PC-9 (cell line): ENCODE measurements around the gene C1QTNF9. TPM values are rescaled to one million over a fixed set of nuclear protein-coding genes. Genes with fewer than 3 reads are reported as not detected.

Experiments used
- BruUV-seq: library from RNA; stranded (reverse); fragments of 400-500 nt; replicated peaks from 2 replicates; lab custom pipeline; 2021; lab: Mats Ljungman, UMichigan
- CTCF ChIA-PET: fragments of 300-600 bp; sonication (Branson Sonifier 250); formaldehyde crosslinking; loops from one replicate; lab custom pipeline; 2022; ENCODE audit warnings: antibody characterized with exemption; lab: Charles Lee
- POLR2A ChIA-PET: fragments of 300-600 bp; sonication (Branson Sonifier 250); formaldehyde crosslinking; loops from one replicate; lab custom pipeline; 2022; ENCODE audit warnings: antibody characterized with exemption; ENCODE audit not compliant: unreplicated experiment; lab: Charles Lee
- DNase-seq, 2 experiments: peaks; one replicate each; pipeline versions ENCODE4 v3.0.0 to v3.0.0-alpha.2; 2015 to 2022; ENCODE audit warnings: mixed read lengths in 1 of 2
- H2AFZ ChIP-seq: fragments of 200-600 bp; sonication (generic); 2 replicates; pipeline ENCODE4 v1.8.1; 2017; ENCODE audit warnings: antibody characterized with exemption
- H3F3A ChIP-seq: fragments of 200-600 bp; sonication (generic); 2 replicates; pipeline ENCODE4 v1.8.1; 2017; ENCODE audit warnings: antibody characterized with exemption, mild to moderate bottlenecking, low read depth; ENCODE audit not compliant: insufficient read depth
- H3K27ac ChIP-seq: fragments of 200-600 bp; sonication (generic); 2 replicates; pipeline ENCODE4 v1.6.1; 2016; ENCODE audit warnings: mixed run types
- H3K27me3 ChIP-seq: fragments of 200-600 bp; sonication (generic); 2 replicates; pipeline ENCODE4 v1.6.1; 2016; ENCODE audit warnings: low read depth, mixed run types; ENCODE audit not compliant: insufficient read depth
- H3K36me3 ChIP-seq: fragments of 200-600 bp; sonication (generic); 2 replicates; pipeline ENCODE4 v1.6.1; 2016; ENCODE audit warnings: low read depth, mixed run types
- H3K4me1 ChIP-seq: fragments of 200-600 bp; sonication (generic); replicated peaks from 2 replicates; pipeline ENCODE4 v1.6.1; 2016; ENCODE audit warnings: mixed run types; ENCODE audit not compliant: insufficient read depth
- H3K4me2 ChIP-seq: fragments of 200-600 bp; sonication (generic); 2 replicates; pipeline ENCODE4 v1.6.1; 2017; ENCODE audit warnings: mixed run types
- H3K4me3 ChIP-seq: fragments of 200-600 bp; sonication (generic); 2 replicates; pipeline ENCODE4 v1.6.1; 2016; ENCODE audit warnings: mixed run types
- H3K79me2 ChIP-seq: fragments of 200-600 bp; sonication (generic); 2 replicates; pipeline ENCODE4 v1.6.1; 2017; ENCODE audit warnings: low read depth, mixed run types
- H3K9me2 ChIP-seq: fragments of 200-600 bp; sonication (generic); 2 replicates; pipeline ENCODE4 v1.8.1; 2017; ENCODE audit warnings: mild to moderate bottlenecking; ENCODE audit not compliant: insufficient read depth
- H3K9me3 ChIP-seq: fragments of 200-600 bp; sonication (generic); 2 replicates; pipeline ENCODE4 v1.8.1; 2016; ENCODE audit warnings: low read depth; ENCODE audit not compliant: insufficient read depth
- H4K20me1 ChIP-seq: fragments of 200-600 bp; sonication (generic); 2 replicates; pipeline ENCODE4 v1.8.1; 2017; ENCODE audit not compliant: insufficient read depth
- EZH2 ChIP-seq: fragments of 200-600 bp; sonication (generic); IDR thresholded peaks from 2 replicates; pipeline ENCODE4 v1.8.0; 2017; ENCODE audit warnings: antibody characterized with exemption, low read depth
- intact Hi-C: fragments of 100-400 bp; cut with micrococcal nuclease; formaldehyde crosslinking; loops from one replicate; pipeline ENCODE4 v1.10.0; 2022; ENCODE audit not compliant: unreplicated experiment
- total RNA-seq: library from RNA; stranded (reverse); gene quantifications from 2 replicates; pipeline ENCODE4 v1.2.3, GENCODE V29; 2021
- TF ChIP-seq, protein P1 (sequence below): fragments of 200-600 bp; sonication (generic); conservative IDR thresholded peaks from 2 replicates; pipeline ENCODE4 v1.6.1; 2017; ENCODE audit warnings: mixed run types, antibody characterized with exemption, mild to moderate bottlenecking, moderate library complexity

The C1QTNF9 gene
- total RNA-seq, 1 experiment from 2014 or later, result not detected

DNA sequence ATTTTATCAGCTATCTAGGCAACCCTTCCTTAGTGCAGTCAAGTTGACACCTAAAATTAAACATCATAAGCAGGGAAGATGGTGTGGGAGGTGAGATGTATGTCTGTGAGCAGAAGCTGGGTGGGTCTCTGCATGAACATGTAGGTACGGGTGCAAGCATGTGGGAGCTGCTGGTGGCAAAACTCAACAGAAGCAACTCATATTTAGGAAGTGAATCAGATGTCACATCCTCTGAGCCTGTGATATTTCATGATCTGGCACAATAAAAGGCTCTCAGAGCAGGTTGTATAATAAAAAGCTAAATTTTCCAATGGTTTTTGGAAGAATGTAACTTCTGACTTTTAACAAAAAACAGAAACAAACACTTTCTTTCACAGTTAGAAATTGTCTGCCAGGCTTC, 44.4 kb downstream of the C1QTNF9 start:
- Histone ChIP-seq H4K20me1 (no peaks in the 10 kb centered on the region), H3K27ac (no peak overlapping the region), H3K4me3 (no peak overlapping the region), H3K79me2 (no peaks in the 10 kb centered on the region), H3F3A (peaks cover 31% of the 10 kb centered on the region), H3K27me3 (no peaks in the 10 kb centered on the region), H3K9me3 (no peaks in the 10 kb centered on the region; the same call in 1 of the 2 replicates), H3K36me3 (no peaks in the 10 kb centered on the region), H2AFZ (no peak overlapping the region), H3K4me2 (no peak overlapping the region), H3K9me2 (no peaks in the 10 kb centered on the region), H3K4me1 (peaks cover 25% of the 10 kb centered on the region)
- intact Hi-C loops, result no loop called here
- DNase-seq, result no peak
- BruUV-seq, result no TSS peak
- TF ChIP-seq, protein P1, sequence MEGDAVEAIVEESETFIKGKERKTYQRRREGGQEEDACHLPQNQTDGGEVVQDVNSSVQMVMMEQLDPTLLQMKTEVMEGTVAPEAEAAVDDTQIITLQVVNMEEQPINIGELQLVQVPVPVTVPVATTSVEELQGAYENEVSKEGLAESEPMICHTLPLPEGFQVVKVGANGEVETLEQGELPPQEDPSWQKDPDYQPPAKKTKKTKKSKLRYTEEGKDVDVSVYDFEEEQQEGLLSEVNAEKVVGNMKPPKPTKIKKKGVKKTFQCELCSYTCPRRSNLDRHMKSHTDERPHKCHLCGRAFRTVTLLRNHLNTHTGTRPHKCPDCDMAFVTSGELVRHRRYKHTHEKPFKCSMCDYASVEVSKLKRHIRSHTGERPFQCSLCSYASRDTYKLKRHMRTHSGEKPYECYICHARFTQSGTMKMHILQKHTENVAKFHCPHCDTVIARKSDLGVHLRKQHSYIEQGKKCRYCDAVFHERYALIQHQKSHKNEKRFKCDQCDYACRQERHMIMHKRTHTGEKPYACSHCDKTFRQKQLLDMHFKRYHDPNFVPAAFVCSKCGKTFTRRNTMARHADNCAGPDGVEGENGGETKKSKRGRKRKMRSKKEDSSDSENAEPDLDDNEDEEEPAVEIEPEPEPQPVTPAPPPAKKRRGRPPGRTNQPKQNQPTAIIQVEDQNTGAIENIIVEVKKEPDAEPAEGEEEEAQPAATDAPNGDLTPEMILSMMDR, result no peak
- TF ChIP-seq EZH2, result no peak
- POLR2A ChIA-PET, result no interaction called here
- CTCF ChIA-PET, result no interaction called here

DNA sequence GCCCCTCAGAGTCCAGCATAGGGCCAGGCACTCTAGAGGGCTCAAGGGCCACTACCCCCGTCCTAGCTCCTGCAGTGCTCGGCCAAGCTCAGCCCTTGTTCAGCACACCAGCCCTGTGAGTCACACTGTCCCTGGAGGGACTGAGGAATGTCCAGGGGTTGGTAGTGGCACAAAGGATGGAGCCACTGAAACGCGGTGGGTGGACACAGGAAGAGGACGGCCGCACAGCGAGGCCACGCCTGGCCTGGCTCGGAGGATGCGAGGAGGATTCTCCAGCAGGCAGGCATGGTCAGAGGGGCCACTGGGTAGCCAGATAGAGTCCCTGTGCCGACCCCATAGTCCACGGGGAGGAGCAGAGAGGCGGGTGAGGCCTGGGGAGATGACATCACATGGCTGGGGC, 45.7 kb downstream of the C1QTNF9 start:
- H3K27ac ChIP-seq, result no peak overlapping the region
- no peak overlapping the region for H3K4me2 ChIP-seq
- no peak for TF ChIP-seq EZH2
- TF ChIP-seq, protein P1, result no peak
- no peaks in the 10 kb centered on the region for H3K27me3 ChIP-seq
- no peaks in the 10 kb centered on the region for H3K9me2 ChIP-seq
- peaks cover 18% of the 10 kb centered on the region; the same call in 1 of the 2 replicates for H3F3A ChIP-seq
- H3K9me3 ChIP-seq, result no peaks in the 10 kb centered on the region; the same call in 1 of the 2 replicates
- H3K79me2 ChIP-seq, result no peaks in the 10 kb centered on the region
- POLR2A ChIA-PET, result no interaction called here
- H3K36me3 ChIP-seq, result no peaks in the 10 kb centered on the region
- no peak for DNase-seq
- H4K20me1 ChIP-seq, result no peaks in the 10 kb centered on the region
- H2AFZ ChIP-seq, result no peak overlapping the region
- intact Hi-C loops, result no loop called here
- CTCF ChIA-PET, result no interaction called here
- peaks cover 11% of the 10 kb centered on the region for H3K4me1 ChIP-seq
- H3K4me3 ChIP-seq, result no peak overlapping the region
- no TSS peak for BruUV-seq

DNA sequence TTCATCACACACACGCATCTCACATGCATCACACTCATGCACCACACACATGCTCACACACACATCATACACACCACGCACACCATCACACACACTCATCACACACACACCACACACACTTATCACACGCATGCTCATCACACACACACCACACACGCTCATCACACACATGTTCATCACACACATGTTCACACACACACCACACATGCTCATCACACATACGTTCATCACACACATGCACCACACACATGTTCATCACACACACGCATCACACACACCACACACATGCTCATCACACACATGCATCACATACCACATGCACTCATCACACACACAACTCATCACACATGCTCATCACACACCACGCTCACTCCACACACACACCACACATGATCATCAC, 46.9 kb downstream of the C1QTNF9 start:
- ChIA-PET POLR2A (no interaction called here), CTCF (no interaction called here)
- no peak overlapping the region for H3K27ac ChIP-seq
- no peak for TF ChIP-seq EZH2
- TF ChIP-seq, protein P1, result no peak
- H3K79me2 ChIP-seq, result no peaks in the 10 kb centered on the region
- no TSS peak for BruUV-seq
- no peak overlapping the region for H3K4me2 ChIP-seq
- no peaks in the 10 kb centered on the region for H3K4me1 ChIP-seq
- H3K9me3 ChIP-seq, result no peaks in the 10 kb centered on the region; the same call in 1 of the 2 replicates
- intact Hi-C loops, result no loop called here
- H3K27me3 ChIP-seq, result no peaks in the 10 kb centered on the region
- no peaks in the 10 kb centered on the region for H4K20me1 ChIP-seq
- H3K4me3 ChIP-seq, result no peak overlapping the region
- no peaks in the 10 kb centered on the region for H3K36me3 ChIP-seq
- no peaks in the 10 kb centered on the region for H3K9me2 ChIP-seq
- DNase-seq, result no peak
- H3F3A ChIP-seq, result peaks cover 8% of the 10 kb centered on the region; the same call in 1 of the 2 replicates
- H2AFZ ChIP-seq, result no peak overlapping the region
